ENCODE measurements around the gene POLR2I. TPM values are rescaled to one million over a fixed set of nuclear protein-coding genes. Genes with fewer than 3 reads are reported as not detected.
"Not testable (repeated sequence)": the region's sequence is repeated elsewhere in the genome, so short reads cannot be mapped to it uniquely, and the experiment has no call there.

POLR2I gene
- total RNA-seq, 1 donor from 2014 or later = 37.6 TPM

- no peak overlapping the region for H3K4me3 ChIP-seq
- no peaks in the 10 kb centered on the region for H3K36me3 ChIP-seq
- H3K4me1 ChIP-seq = no peaks in the 10 kb centered on the region
- no peak for DNase-seq
- TF ChIP-seq CTCF (IDR thresholded peaks at IDR 0.05) = no peak
- no peak for ATAC-seq
- no peak overlapping the region for H3K27ac ChIP-seq
- no peaks in the 10 kb centered on the region for H3K27me3 ChIP-seq
- H3K9me3 ChIP-seq = no peaks in the 10 kb centered on the region
- intact Hi-C loops (cut with DNase I) = no loop called here
Observed at GRCh38 chr19:36073121-36073876, 41.4 kb downstream of the POLR2I start.

- H3K27me3 ChIP-seq = no peaks in the 10 kb centered on the region
- ATAC-seq = no peak
- no peak for TF ChIP-seq CTCF (IDR thresholded peaks at IDR 0.05)
- no peaks in the 10 kb centered on the region for H3K36me3 ChIP-seq
- intact Hi-C loops (cut with DNase I) = no loop called here
- H3K9me3 ChIP-seq = no peaks in the 10 kb centered on the region
- no peak overlapping the region for H3K4me3 ChIP-seq
- H3K4me1 ChIP-seq = no peaks in the 10 kb centered on the region
- H3K27ac ChIP-seq = no peak overlapping the region
- no peak for DNase-seq
Observed at GRCh38 chr19:36072081-36072480, 42.6 kb downstream of the POLR2I start.

- ATAC-seq; H3K27me3 ChIP-seq; H3K4me1 ChIP-seq; H3K27ac ChIP-seq; H3K36me3 ChIP-seq; H3K9me3 ChIP-seq; H3K4me3 ChIP-seq; DNase-seq; intact Hi-C loops (cut with DNase I): not testable (repeated sequence)
Observed at GRCh38 chr19:36068810-36069499, 45.7 kb downstream of the POLR2I start.

GRCh38 chr19:36067681-36068080 is 47.0 kb downstream of the POLR2I start:
- no peak overlapping the region for H3K27ac ChIP-seq
- TF ChIP-seq CTCF (IDR thresholded peaks at IDR 0.05) = no peak
- DNase-seq (no peak), ATAC-seq (no peak)
- intact Hi-C loops (cut with DNase I) = no loop called here
- H3K4me3 ChIP-seq = no peak overlapping the region
- H3K27me3 ChIP-seq = no peaks in the 10 kb centered on the region
- H3K36me3 ChIP-seq = no peaks in the 10 kb centered on the region
- no peaks in the 10 kb centered on the region for H3K4me1 ChIP-seq
- H3K9me3 ChIP-seq = no peaks in the 10 kb centered on the region

- ATAC-seq (peak; percentile 67), DNase-seq (no peak)
- Histone ChIP-seq H3K36me3 (no peaks in the 10 kb centered on the region), H3K4me1 (no peaks in the 10 kb centered on the region), H3K27me3 (no peaks in the 10 kb centered on the region), H3K27ac (no peak overlapping the region), H3K9me3 (no peaks in the 10 kb centered on the region), H3K4me3 (no peak overlapping the region)
- intact Hi-C loops (cut with DNase I) = no loop called here
- TF ChIP-seq CTCF (IDR thresholded peaks at IDR 0.05) = no peak
Observed at GRCh38 chr19:36064826-36065225, 49.8 kb downstream of the POLR2I start.

Other genes starting within 250 kb of the POLR2I start
- gene APLP1, start 246.3 kb downstream of the POLR2I start, total RNA-seq = 7.0 TPM
- gene NFKBID, start 214.3 kb downstream of the POLR2I start, total RNA-seq = 19.5 TPM
- 44.0 TPM for gene HCST, start 212.3 kb downstream of the POLR2I start, total RNA-seq
- 367 TPM for gene TYROBP, start 206.6 kb downstream of the POLR2I start, total RNA-seq
- 10.5 TPM for gene LRFN3, start 178.5 kb downstream of the POLR2I start, total RNA-seq
- 14.2 TPM for gene SDHAF1, start 119.7 kb downstream of the POLR2I start, total RNA-seq
- gene SYNE4, start 106.1 kb downstream of the POLR2I start, total RNA-seq = 8.1 TPM
- 18.7 TPM for gene ALKBH6, start 100.7 kb downstream of the POLR2I start, total RNA-seq
- gene CLIP3, start 82.0 kb downstream of the POLR2I start, total RNA-seq = 10.5 TPM
- 5.2 TPM for gene THAP8, start 60.6 kb downstream of the POLR2I start, total RNA-seq
- 0.93 TPM for gene WDR62, start 60.0 kb downstream of the POLR2I start, total RNA-seq
- not detected for gene OVOL3, start 3.7 kb downstream of the POLR2I start, total RNA-seq
- gene TBCB, start 593 bp upstream of the POLR2I start, total RNA-seq = 82.2 TPM
- gene CAPNS1, start 25.2 kb upstream of the POLR2I start, total RNA-seq = 582 TPM
- 79.4 TPM for gene COX7A1, start 37.6 kb upstream of the POLR2I start, total RNA-seq
- 6.4 TPM for gene ZNF565, start 99.8 kb upstream of the POLR2I start, total RNA-seq
- gene ZNF146, start 100.2 kb upstream of the POLR2I start, total RNA-seq = 41.2 TPM